ENCODE measurements around the gene OR8B8.
"Not testable (repeated sequence)": the region's sequence is repeated elsewhere in the genome, so short reads cannot be mapped to it uniquely, and the experiment has no call there.

OR8B8 gene

DNA sequence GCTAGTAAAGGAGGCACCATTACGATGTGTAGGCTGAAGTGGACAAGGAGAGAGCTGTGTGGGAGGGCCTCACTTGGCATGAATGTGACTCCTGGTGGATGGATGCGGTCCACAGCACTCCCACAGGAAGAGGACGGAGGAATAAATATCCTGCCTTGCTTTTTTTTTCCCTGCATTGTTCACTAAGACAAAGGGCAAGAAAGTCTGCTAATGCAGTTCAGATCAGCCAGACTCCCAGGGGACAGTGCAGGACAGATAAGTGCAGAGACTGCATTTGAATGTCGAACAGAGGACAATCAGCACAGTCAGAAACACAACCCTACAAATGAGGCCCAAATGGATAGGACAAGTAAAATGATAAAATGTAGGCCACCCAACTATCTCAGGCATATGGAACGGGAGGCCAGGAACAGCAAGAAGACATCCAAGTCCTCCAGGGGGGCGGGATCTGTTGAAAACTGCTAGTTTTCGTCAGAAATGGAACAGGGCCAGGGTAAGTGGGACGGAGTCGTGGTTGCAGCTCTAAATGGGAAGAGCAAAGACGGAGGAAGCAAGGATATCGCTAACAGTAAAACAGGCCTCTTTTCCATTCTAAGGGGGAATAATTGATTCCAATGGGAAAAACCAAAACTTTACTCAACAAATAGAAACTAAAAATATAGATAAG lies 25.2 kb upstream of the OR8B8 start:
- Histone ChIP-seq H3K4me2 (ENCODE audit: low read length) (no peak overlapping the region), H3K9me3 (replicated peaks; ENCODE audit: low read length) (no peaks in the 10 kb centered on the region), H3K4me3 (ENCODE audit: low read length) (no peak overlapping the region), H3K4me1 (ENCODE audit: control insufficient read depth, insufficient read depth, low read length) (no peaks in the 10 kb centered on the region), H3K9ac (ENCODE audit: low read depth, low read length) (no peak overlapping the region), H3K27me3 (ENCODE audit: control insufficient read depth, insufficient read depth, low read length) (no peaks in the 10 kb centered on the region), H3K36me3 (ENCODE audit: insufficient read depth, low read length) (no peaks in the 10 kb centered on the region)

DNA sequence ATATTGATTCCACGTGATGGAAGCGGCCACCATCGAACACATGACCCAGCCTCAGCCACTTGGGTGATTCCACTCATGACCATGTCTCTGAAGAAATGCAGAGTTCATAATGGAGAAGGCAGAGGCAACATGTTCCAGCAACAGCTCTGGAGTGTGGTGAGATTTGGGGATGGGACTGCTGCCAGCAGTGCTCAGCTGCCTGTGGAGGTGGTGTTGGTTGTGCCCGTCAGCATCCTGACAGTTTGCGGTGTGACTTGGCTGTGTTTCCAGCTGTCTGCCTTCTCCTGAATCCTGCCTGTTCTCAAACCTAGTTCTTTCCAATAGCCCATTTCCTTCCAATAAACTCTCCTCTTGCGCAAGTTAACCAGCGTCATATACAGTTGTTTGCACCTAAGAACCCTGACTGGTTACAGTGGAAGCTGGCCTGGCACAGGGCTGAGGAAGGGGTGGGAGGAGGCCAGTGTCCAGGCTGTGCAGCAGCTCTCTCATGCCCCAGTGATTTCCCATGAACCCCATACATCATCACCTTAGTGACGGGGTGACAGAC lies 22.0 kb upstream of the OR8B8 start:
- H3K9me3 ChIP-seq (replicated peaks; ENCODE audit: low read length): no peaks in the 10 kb centered on the region
- H3K4me2 ChIP-seq (ENCODE audit: low read length): no peak overlapping the region
- H3K27me3 ChIP-seq (ENCODE audit: control insufficient read depth, insufficient read depth, low read length): peaks cover 4% of the 10 kb centered on the region
- no peaks in the 10 kb centered on the region for H3K36me3 ChIP-seq (ENCODE audit: insufficient read depth, low read length)
- H3K4me3 ChIP-seq (ENCODE audit: low read length): no peak overlapping the region
- no peaks in the 10 kb centered on the region for H3K4me1 ChIP-seq (ENCODE audit: control insufficient read depth, insufficient read depth, low read length)
- H3K9ac ChIP-seq (ENCODE audit: low read depth, low read length): no peak overlapping the region

DNA sequence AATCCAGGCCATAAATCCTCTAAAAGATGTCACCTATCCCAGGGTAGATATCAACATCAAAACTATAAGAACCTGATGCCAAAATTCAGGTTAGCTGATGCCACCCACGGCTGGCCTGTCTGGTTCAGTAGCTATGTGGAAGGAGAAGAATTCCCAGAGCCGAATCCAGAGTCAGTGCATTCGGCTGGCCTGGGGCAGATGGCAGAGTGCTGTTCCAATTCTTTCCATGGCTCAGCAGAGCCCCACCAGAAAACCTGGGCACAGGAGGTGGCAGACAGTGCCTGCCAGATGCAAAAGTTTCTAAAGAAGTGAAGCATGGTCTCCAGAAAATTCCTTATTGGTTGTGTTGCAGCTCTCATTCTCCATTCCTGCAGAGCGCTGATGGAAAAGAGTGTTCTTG lies 19.9 kb upstream of the OR8B8 start:
- H3K27me3 ChIP-seq (ENCODE audit: control insufficient read depth, insufficient read depth, low read length): peaks cover 4% of the 10 kb centered on the region
- H3K4me1 ChIP-seq (ENCODE audit: control insufficient read depth, insufficient read depth, low read length): no peaks in the 10 kb centered on the region
- no peaks in the 10 kb centered on the region for H3K36me3 ChIP-seq (ENCODE audit: insufficient read depth, low read length)
- no peak overlapping the region for H3K9ac ChIP-seq (ENCODE audit: low read depth, low read length)
- no peak overlapping the region for H3K4me3 ChIP-seq (ENCODE audit: low read length)
- H3K4me2 ChIP-seq (ENCODE audit: low read length): no peak overlapping the region
- no peaks in the 10 kb centered on the region for H3K9me3 ChIP-seq (replicated peaks; ENCODE audit: low read length)

DNA sequence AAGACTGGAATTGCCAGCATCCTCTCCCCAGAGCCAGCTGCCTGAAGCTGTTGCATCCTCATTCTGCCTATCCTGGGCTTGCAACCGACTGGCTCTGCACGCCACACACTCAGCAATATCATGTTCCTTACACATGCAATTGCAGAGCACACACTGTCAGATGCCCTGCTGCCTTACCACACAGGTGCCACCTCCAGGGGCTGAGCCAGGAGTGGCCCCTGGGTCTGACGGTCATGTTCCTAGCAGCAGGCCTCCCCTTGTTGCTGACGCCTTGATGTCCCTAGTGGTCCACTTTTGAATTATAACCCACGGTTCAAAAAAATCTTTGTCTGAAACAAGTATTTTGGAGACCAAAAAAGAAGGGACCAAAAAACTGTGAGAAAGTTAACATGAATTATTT lies 18.5 kb upstream of the OR8B8 start:
- Histone ChIP-seq H3K4me1 (ENCODE audit: control insufficient read depth, insufficient read depth, low read length) (no peaks in the 10 kb centered on the region), H3K36me3 (ENCODE audit: insufficient read depth, low read length) (no peaks in the 10 kb centered on the region), H3K9ac (ENCODE audit: low read depth, low read length) (no peak overlapping the region), H3K4me3 (ENCODE audit: low read length) (no peak overlapping the region), H3K4me2 (ENCODE audit: low read length) (no peak overlapping the region), H3K9me3 (replicated peaks; ENCODE audit: low read length) (no peaks in the 10 kb centered on the region), H3K27me3 (ENCODE audit: control insufficient read depth, insufficient read depth, low read length) (peaks cover 4% of the 10 kb centered on the region)

DNA sequence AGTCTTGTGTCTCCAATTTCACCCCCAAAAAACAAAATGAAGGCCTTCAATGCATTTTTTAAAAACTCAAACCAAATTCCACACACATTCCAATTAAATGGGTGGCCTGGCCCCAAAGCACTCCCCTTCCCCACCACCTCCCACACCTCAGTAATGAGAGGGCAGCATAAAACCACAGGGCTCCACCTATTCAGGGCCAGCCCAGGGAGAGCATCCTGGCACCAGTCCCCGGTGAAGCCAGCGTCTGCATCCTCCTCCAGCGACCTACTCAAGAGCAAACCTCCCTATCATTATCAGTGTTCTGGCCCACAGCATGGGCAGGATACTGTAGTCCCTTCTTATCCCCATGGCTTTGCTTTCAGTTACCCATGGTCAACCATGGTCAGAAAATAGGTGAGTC lies 17.8 kb upstream of the OR8B8 start:
- Histone ChIP-seq H3K36me3 (ENCODE audit: insufficient read depth, low read length) (no peaks in the 10 kb centered on the region), H3K4me3 (ENCODE audit: low read length) (no peak overlapping the region), H3K27me3 (ENCODE audit: control insufficient read depth, insufficient read depth, low read length) (peaks cover 4% of the 10 kb centered on the region), H3K9me3 (replicated peaks; ENCODE audit: low read length) (no peaks in the 10 kb centered on the region), H3K9ac (ENCODE audit: low read depth, low read length) (no peak overlapping the region), H3K4me2 (ENCODE audit: low read length) (no peak overlapping the region), H3K4me1 (ENCODE audit: control insufficient read depth, insufficient read depth, low read length) (no peaks in the 10 kb centered on the region)

DNA sequence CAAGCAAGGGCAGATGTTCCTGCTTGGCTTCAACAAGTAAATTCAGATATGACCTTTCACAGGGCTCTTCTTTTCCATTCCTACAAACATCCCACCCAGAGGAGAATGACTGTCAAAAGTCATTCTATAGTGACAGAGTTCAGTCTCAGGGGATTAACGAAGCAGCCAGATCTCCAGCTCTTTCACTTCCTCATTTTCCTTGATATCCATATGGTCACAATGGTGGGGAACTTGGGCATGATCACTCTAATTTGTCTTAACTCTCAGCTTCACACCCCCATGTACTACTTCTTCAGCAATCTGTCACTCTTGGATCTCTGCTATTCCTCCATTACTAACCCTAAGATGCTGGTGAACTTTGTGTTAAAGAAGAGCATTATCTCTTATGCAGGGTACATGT lies 15.0 kb upstream of the OR8B8 start:
- Histone ChIP-seq H3K27me3 (ENCODE audit: control insufficient read depth, insufficient read depth, low read length) (peaks cover 4% of the 10 kb centered on the region), H3K36me3 (ENCODE audit: insufficient read depth, low read length) (no peaks in the 10 kb centered on the region), H3K4me2 (ENCODE audit: low read length) (no peak overlapping the region), H3K9ac (ENCODE audit: low read depth, low read length) (no peak overlapping the region), H3K9me3 (replicated peaks; ENCODE audit: low read length) (no peaks in the 10 kb centered on the region), H3K4me1 (ENCODE audit: control insufficient read depth, insufficient read depth, low read length) (no peaks in the 10 kb centered on the region), H3K4me3 (ENCODE audit: low read length) (no peak overlapping the region)

DNA sequence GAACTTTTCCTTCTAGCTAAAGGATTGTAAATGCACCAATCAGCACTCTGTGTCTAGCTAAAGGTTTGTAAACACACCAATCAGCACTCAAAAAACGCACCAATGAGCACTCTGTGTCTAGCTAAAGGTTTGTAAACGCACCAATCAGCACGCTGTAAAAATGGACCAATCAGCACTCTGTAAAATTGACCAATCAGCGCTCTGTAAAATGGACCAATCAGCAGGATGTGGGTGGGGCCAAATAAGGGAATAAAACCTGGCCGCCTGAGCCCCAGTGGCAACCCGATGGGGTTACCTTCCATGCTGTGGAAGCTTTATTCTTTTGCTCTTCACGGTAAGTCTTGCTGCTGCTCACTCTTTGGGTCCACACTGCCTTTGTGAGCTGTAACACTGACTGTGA lies 13.9 kb upstream of the OR8B8 start:
- H3K9ac ChIP-seq (ENCODE audit: low read depth, low read length); H3K4me1 ChIP-seq (ENCODE audit: control insufficient read depth, insufficient read depth, low read length); H3K9me3 ChIP-seq (replicated peaks; ENCODE audit: low read length); H3K36me3 ChIP-seq (ENCODE audit: insufficient read depth, low read length); H3K4me3 ChIP-seq (ENCODE audit: low read length); H3K27me3 ChIP-seq (ENCODE audit: control insufficient read depth, insufficient read depth, low read length); H3K4me2 ChIP-seq (ENCODE audit: low read length): not testable (repeated sequence)

DNA sequence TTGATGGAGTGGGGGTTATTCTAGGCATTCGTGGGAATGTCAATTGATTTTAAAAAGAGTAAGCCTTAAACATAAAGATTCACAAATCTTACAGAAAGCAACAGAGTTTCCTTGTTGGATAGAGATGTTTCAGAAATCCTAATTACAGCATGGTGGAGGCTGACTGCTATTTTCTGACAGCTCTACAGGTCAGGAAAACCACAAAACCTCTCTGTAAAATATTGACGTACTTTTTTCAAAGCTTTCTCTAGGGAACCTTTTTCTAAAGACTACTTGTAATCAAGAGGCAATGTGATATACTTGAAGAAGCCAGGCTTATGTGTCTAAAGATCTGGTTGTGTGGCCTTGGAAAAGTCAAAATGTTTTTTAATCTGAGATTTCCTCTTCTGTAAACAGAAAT lies 9.1 kb upstream of the OR8B8 start:
- no peaks in the 10 kb centered on the region for H3K36me3 ChIP-seq (ENCODE audit: insufficient read depth, low read length)
- H3K9ac ChIP-seq (ENCODE audit: low read depth, low read length): no peak overlapping the region
- no peaks in the 10 kb centered on the region for H3K9me3 ChIP-seq (replicated peaks; ENCODE audit: low read length)
- no peaks in the 10 kb centered on the region for H3K4me1 ChIP-seq (ENCODE audit: control insufficient read depth, insufficient read depth, low read length)
- no peaks in the 10 kb centered on the region for H3K27me3 ChIP-seq (ENCODE audit: control insufficient read depth, insufficient read depth, low read length)
- no peak overlapping the region for H3K4me2 ChIP-seq (ENCODE audit: low read length)
- no peak overlapping the region for H3K4me3 ChIP-seq (ENCODE audit: low read length)

DNA sequence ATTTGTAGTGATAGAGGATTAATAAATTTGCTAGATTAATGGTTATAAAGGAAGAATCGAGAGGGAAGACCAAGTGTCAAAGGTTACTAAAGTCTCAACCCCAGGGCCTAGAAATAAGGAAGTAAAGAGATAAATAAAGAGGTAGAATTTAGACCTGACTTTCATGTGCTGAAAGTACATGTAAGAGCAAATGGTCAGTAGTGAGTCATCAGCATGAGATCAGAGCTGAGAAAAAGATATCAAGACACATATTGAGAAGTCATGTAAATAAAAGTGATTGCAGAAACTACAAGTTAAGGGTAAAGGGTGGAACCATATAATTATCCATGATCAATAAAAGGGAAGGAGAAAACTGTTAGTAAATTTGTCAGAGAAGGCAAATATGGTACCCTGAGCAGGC lies 1.4 kb upstream of the OR8B8 start:
- Histone ChIP-seq H3K4me1 (ENCODE audit: control insufficient read depth, insufficient read depth, low read length) (no peaks in the 10 kb centered on the region), H3K27me3 (ENCODE audit: control insufficient read depth, insufficient read depth, low read length) (peaks cover 8% of the 10 kb centered on the region), H3K4me3 (ENCODE audit: low read length) (no peak overlapping the region), H3K9ac (ENCODE audit: low read depth, low read length) (no peak overlapping the region), H3K9me3 (replicated peaks; ENCODE audit: low read length) (no peaks in the 10 kb centered on the region), H3K4me2 (ENCODE audit: low read length) (no peak overlapping the region), H3K36me3 (ENCODE audit: insufficient read depth, low read length) (no peaks in the 10 kb centered on the region)

DNA sequence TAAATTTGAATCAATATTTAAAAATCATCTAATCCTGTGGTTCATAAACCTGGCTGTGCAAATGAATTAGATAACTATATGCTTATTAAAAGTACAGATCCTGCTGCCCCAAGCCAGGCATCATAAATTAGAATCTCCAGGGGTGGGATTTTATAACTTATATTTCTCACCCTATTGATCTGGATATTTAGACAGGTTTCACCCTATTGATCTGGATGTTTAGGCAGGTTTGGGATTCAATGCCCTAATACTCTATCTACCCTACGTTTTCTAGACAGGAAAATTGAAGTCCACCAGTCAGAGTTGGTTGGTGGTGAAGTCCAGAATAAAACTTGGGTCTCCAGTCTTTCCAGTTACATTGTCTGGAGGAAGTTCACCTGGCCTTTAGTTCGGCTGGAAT lies 2.6 kb downstream of the OR8B8 start:
- no peaks in the 10 kb centered on the region for H3K36me3 ChIP-seq (ENCODE audit: insufficient read depth, low read length)

DNA sequence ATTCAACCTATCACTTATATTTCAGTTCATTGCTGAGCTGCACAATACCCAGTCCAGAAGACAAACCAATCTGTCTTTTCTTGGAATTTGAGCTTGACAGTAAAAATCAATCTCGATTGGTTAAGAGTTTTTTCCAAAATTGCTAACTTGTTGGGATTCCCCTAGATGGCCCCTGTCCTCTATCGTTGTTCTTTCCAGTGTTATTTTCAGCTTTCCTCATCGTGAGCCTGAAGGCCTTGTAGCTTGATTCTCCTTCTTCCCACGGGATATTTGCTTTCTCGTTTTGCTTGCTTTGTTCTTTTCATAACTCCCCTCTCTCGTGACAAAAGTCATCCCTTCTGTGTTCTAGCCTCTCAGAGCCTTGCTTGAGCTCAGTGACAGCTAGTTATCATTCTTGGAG lies 3.1 kb downstream of the OR8B8 start:
- Histone ChIP-seq H3K27me3 (ENCODE audit: control insufficient read depth, insufficient read depth, low read length) (peaks cover 8% of the 10 kb centered on the region), H3K4me3 (ENCODE audit: low read length) (no peak overlapping the region), H3K9ac (ENCODE audit: low read depth, low read length) (no peak overlapping the region), H3K9me3 (replicated peaks; ENCODE audit: low read length) (no peaks in the 10 kb centered on the region), H3K4me2 (ENCODE audit: low read length) (no peak overlapping the region), H3K4me1 (ENCODE audit: control insufficient read depth, insufficient read depth, low read length) (no peaks in the 10 kb centered on the region), H3K36me3 (ENCODE audit: insufficient read depth, low read length) (no peaks in the 10 kb centered on the region)

More for the DNA sequence above, 2.6 kb downstream of the OR8B8 start:
- H3K9me3 ChIP-seq (replicated peaks; ENCODE audit: low read length): no peaks in the 10 kb centered on the region
- H3K4me3 ChIP-seq (ENCODE audit: low read length): no peak overlapping the region
- H3K4me1 ChIP-seq (ENCODE audit: control insufficient read depth, insufficient read depth, low read length): no peaks in the 10 kb centered on the region
- no peak overlapping the region for H3K9ac ChIP-seq (ENCODE audit: low read depth, low read length)
- peaks cover 8% of the 10 kb centered on the region for H3K27me3 ChIP-seq (ENCODE audit: control insufficient read depth, insufficient read depth, low read length)
- H3K4me2 ChIP-seq (ENCODE audit: low read length): no peak overlapping the region

DNA sequence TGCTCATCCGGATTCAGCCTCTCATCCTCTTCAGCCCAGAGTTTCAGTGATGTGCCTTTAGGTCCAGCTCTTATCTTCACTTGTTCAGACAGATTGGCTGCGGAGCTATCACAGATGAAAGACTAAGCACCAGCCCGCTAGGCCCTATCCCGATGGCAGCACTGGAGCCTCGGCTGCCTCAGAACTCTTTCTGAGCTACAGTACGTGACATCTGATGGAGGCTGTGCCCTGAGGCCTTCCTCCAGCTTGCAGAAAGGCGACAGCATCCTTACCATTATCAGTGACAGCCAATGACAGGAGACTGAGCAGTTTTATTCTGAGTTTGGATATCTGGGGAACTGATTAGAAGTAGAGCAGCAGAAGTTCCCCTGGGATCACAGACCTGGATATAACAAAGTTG lies 4.0 kb downstream of the OR8B8 start:
- Histone ChIP-seq H3K9ac (ENCODE audit: low read depth, low read length) (no peak overlapping the region), H3K4me2 (ENCODE audit: low read length) (no peak overlapping the region), H3K9me3 (replicated peaks; ENCODE audit: low read length) (no peaks in the 10 kb centered on the region), H3K4me1 (ENCODE audit: control insufficient read depth, insufficient read depth, low read length) (no peaks in the 10 kb centered on the region), H3K36me3 (ENCODE audit: insufficient read depth, low read length) (no peaks in the 10 kb centered on the region), H3K27me3 (ENCODE audit: control insufficient read depth, insufficient read depth, low read length) (peaks cover 13% of the 10 kb centered on the region), H3K4me3 (ENCODE audit: low read length) (no peak overlapping the region)
